Lower lobe of right lung (tissue), 2 donors: ENCODE results near the gene WDFY4. TPM values are rescaled to one million over a fixed set of nuclear protein-coding genes. Genes with fewer than 3 reads are reported as not detected.

Experiments
- ATAC-seq, 2 donors: fragments of 200-7000 bp; cut with Tn5 transposase; one replicate each; pipeline ENCODE4 v1.9.1; 2020 to 2022; ENCODE audit warnings: mild to moderate bottlenecking in 2 of 2, moderate library complexity in 2 of 2
- DNase-seq: peaks from one replicate; pipeline ENCODE4 v3.0.0-alpha.2; 2020
- H3K27ac ChIP-seq: fragments of 200-600 bp; one replicate; pipeline ENCODE4 v1.8.0; 2022
- H3K27me3 ChIP-seq: fragments of 200-600 bp; one replicate; pipeline ENCODE4 v1.8.0; 2022; ENCODE audit warnings: low read depth
- H3K36me3 ChIP-seq: fragments of 200-600 bp; one replicate; pipeline ENCODE4 v1.8.0; 2022; ENCODE audit warnings: mild to moderate bottlenecking
- H3K4me1 ChIP-seq: fragments of 200-600 bp; one replicate; pipeline ENCODE4 v1.8.0; 2022
- H3K4me3 ChIP-seq: fragments of 200-600 bp; one replicate; pipeline ENCODE4 v1.8.0; 2022; ENCODE audit warnings: mild to moderate bottlenecking
- H3K9me3 ChIP-seq: fragments of 200-600 bp; one replicate; pipeline ENCODE4 v1.8.0; 2022
- CTCF ChIP-seq: fragments of 200-600 bp; IDR thresholded peaks from one replicate; pipeline ENCODE4 v1.8.0; 2022; ENCODE audit warnings: antibody characterized with exemption, mild to moderate bottlenecking
- intact Hi-C: fragments of 100-400 bp; cut with DNase I; formaldehyde crosslinking; loops from one replicate; pipeline ENCODE4 v1.11.0; 2022
- total RNA-seq: library from RNA; stranded (reverse); fragmentation: NEBNext Ultra II Directional; extraction: Animal tissue kit (Norgen Biotek cat#: 25700); gene quantifications from one replicate; pipeline ENCODE4 v1.2.1, GENCODE V29; 2021
- donor health status: DM: no; HTN: yes; CAD: no; lungs with severe emphysema.

WDFY4 gene
- total RNA-seq, 1 donor from 2014 or later: 44.4 TPM

GRCh38 chr10:48882881-48883280 is 198.2 kb downstream of the WDFY4 start:
- Histone ChIP-seq H3K9me3 (no peaks in the 10 kb centered on the region), H3K27ac (no peak overlapping the region), H3K4me3 (no peak overlapping the region), H3K36me3 (no peaks in the 10 kb centered on the region), H3K4me1 (no peaks in the 10 kb centered on the region), H3K27me3 (no peaks in the 10 kb centered on the region)
- intact Hi-C loops: no loop called here
- DNase-seq: no peak
- ATAC-seq: no peak
- TF ChIP-seq CTCF: no peak

GRCh38 chr10:48883701-48884100 is 199.0 kb downstream of the WDFY4 start:
- TF ChIP-seq CTCF: no peak
- H3K27me3 ChIP-seq: no peaks in the 10 kb centered on the region
- ATAC-seq (no peak), DNase-seq (no peak)
- no peak overlapping the region for H3K4me3 ChIP-seq
- H3K27ac ChIP-seq: no peak overlapping the region
- intact Hi-C loops: no loop called here
- no peaks in the 10 kb centered on the region for H3K4me1 ChIP-seq
- H3K9me3 ChIP-seq: no peaks in the 10 kb centered on the region
- no peaks in the 10 kb centered on the region for H3K36me3 ChIP-seq

- DNase-seq (no peak), ATAC-seq (no peak)
- H3K27me3 ChIP-seq: no peaks in the 10 kb centered on the region
- TF ChIP-seq CTCF: no peak
- no peaks in the 10 kb centered on the region for H3K36me3 ChIP-seq
- intact Hi-C loops: no loop called here
- H3K27ac ChIP-seq: no peak overlapping the region
- H3K9me3 ChIP-seq: no peaks in the 10 kb centered on the region
- no peak overlapping the region for H3K4me3 ChIP-seq
- no peaks in the 10 kb centered on the region for H3K4me1 ChIP-seq
Measured at GRCh38 chr10:48884179-48885045, 199.7 kb downstream of the WDFY4 start.

- DNase-seq (no peak), ATAC-seq (no peak)
- peak; percentile 23 for TF ChIP-seq CTCF
Measured at GRCh38 chr10:48885376-48885775, 200.7 kb downstream of the WDFY4 start.

GRCh38 chr10:48887982-48888381 is 203.3 kb downstream of the WDFY4 start:
- DNase-seq (no peak), ATAC-seq (no peak)
- TF ChIP-seq CTCF: no peak
- Histone ChIP-seq H3K36me3 (no peaks in the 10 kb centered on the region), H3K27me3 (no peaks in the 10 kb centered on the region), H3K27ac (no peak overlapping the region), H3K4me3 (no peak overlapping the region), H3K9me3 (no peaks in the 10 kb centered on the region), H3K4me1 (peaks cover 11% of the 10 kb centered on the region)
- intact Hi-C loops: no loop called here

More at GRCh38 chr10:48885376-48885775, 200.7 kb downstream of the WDFY4 start:
- intact Hi-C loops: no loop called here
- Histone ChIP-seq H3K4me3 (no peak overlapping the region), H3K27ac (no peak overlapping the region), H3K36me3 (no peaks in the 10 kb centered on the region), H3K4me1 (no peaks in the 10 kb centered on the region), H3K9me3 (no peaks in the 10 kb centered on the region), H3K27me3 (no peaks in the 10 kb centered on the region)
